Large intestine (tissue), 3 donors: ENCODE measurements around the gene SULT6B1. TPM values are rescaled to one million over a fixed set of nuclear protein-coding genes. Genes with fewer than 3 reads are reported as not detected.

Experiments
- DNase-seq, 2 donors: peaks; one replicate each; pipeline versions ENCODE4 v3.0.0 to v3.0.0-alpha.2; 2013
- H3K27ac ChIP-seq: one replicate; pipeline ENCODE4 v1.5.1; 2013; ENCODE audit warnings: low read length
- H3K27me3 ChIP-seq: 2 replicates; pipeline ENCODE4 v1.6.1; 2013; ENCODE audit warnings: low read length; ENCODE audit not compliant: control insufficient read depth, insufficient read depth
- H3K36me3 ChIP-seq: 2 replicates; pipeline ENCODE4 v1.6.1; 2013; ENCODE audit warnings: low read length; ENCODE audit not compliant: control insufficient read depth, insufficient read depth
- H3K4me1 ChIP-seq: one replicate; pipeline ENCODE4 v1.6.1; 2013; ENCODE audit warnings: low read length; ENCODE audit not compliant: control insufficient read depth, insufficient read depth
- H3K4me3 ChIP-seq: one replicate; pipeline ENCODE4 v1.5.1; 2013; ENCODE audit warnings: low read length
- H3K9me3 ChIP-seq: one replicate; pipeline ENCODE4 v1.6.1; 2013; ENCODE audit warnings: mild to moderate bottlenecking, low read depth, low read length, moderate library complexity; ENCODE audit not compliant: control insufficient read depth
- WGBS: methylation state at CpG from one replicate; pipeline ENCODE4 v1.1.5; 2013; ENCODE audit warnings: low lambda C conversion rate; ENCODE audit not compliant: insufficient coverage; 5-methylcytosine and 5-hydroxymethylcytosine counted together
- polyA plus RNA-seq: library from polyadenylated mRNA; unstranded; fragments of 120-200 nt; gene quantifications from one replicate; pipeline ENCODE4 v1.2.1, GENCODE V29; 2013

The SULT6B1 gene
- polyA plus RNA-seq, 1 donor, result not detected

GRCh38 chr2:37180006-37180639 lies 8.3 kb downstream of the SULT6B1 start:
- Histone ChIP-seq H3K4me1 (no peaks in the 10 kb centered on the region), H3K27ac (no peak overlapping the region), H3K9me3 (no peaks in the 10 kb centered on the region), H3K36me3 (no peaks in the 10 kb centered on the region), H3K27me3 (no peaks in the 10 kb centered on the region), H3K4me3 (no peak overlapping the region)
- no CpG with 5 or more reads among the region's 4 CpGs for WGBS
- no peak for DNase-seq

DNA sequence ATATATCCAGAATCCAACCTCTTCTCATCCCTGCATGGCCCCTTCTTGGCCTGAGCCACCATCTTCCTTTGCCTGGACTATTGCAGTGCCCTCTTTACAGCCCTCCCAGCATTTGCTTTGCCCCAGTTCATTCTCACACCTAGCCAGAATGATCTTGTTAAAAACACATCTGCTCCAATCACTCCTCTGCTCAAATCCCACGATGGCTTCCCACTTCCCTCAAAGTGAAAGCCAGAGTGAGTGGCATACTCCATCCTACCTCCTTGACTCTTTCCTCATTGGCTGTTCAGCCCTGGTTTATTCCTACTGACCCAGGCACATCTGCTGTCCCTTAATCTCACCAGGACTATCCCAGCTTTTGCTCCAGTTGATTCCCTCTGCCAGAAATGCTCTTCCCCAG lies 14.7 kb downstream of the SULT6B1 start:
- Histone ChIP-seq H3K4me3 (no peak overlapping the region), H3K9me3 (no peaks in the 10 kb centered on the region), H3K36me3 (no peaks in the 10 kb centered on the region), H3K27me3 (no peaks in the 10 kb centered on the region), H3K4me1 (no peaks in the 10 kb centered on the region), H3K27ac (no peak overlapping the region)
- no peak for DNase-seq
- WGBS, result no CpG with 5 or more reads among the region's 1 CpG

GRCh38 chr2:37171624-37171950 lies 16.9 kb downstream of the SULT6B1 start:
- H3K9me3 ChIP-seq, result no peaks in the 10 kb centered on the region
- peaks cover 5% of the 10 kb centered on the region for H3K4me1 ChIP-seq
- H3K27ac ChIP-seq, result no peak overlapping the region
- H3K36me3 ChIP-seq, result no peaks in the 10 kb centered on the region
- no peak for DNase-seq
- H3K4me3 ChIP-seq, result no peak overlapping the region
- H3K27me3 ChIP-seq, result no peaks in the 10 kb centered on the region

GRCh38 chr2:37168217-37168981 lies 20.1 kb downstream of the SULT6B1 start:
- H3K4me3 ChIP-seq, result no peak overlapping the region
- H3K36me3 ChIP-seq, result no peaks in the 10 kb centered on the region
- peaks cover 5% of the 10 kb centered on the region for H3K4me1 ChIP-seq
- H3K27me3 ChIP-seq, result no peaks in the 10 kb centered on the region
- DNase-seq, result peak in 1 of 2 donors; percentile 26
- no peak overlapping the region for H3K27ac ChIP-seq
- peaks cover 13% of the 10 kb centered on the region for H3K9me3 ChIP-seq
- 79% methylated on average over 3 of the region's 17 CpGs for WGBS

- Histone ChIP-seq H3K4me1 (peaks cover 5% of the 10 kb centered on the region), H3K4me3 (no peak overlapping the region), H3K36me3 (no peaks in the 10 kb centered on the region), H3K27ac (no peak overlapping the region), H3K27me3 (no peaks in the 10 kb centered on the region), H3K9me3 (peaks cover 13% of the 10 kb centered on the region)
- WGBS, result 60% methylated on average over 1 of the region's 3 CpGs
- DNase-seq, result peak; percentile 16 to 53
Observed at GRCh38 chr2:37167636-37168180, 20.8 kb downstream of the SULT6B1 start.

DNA sequence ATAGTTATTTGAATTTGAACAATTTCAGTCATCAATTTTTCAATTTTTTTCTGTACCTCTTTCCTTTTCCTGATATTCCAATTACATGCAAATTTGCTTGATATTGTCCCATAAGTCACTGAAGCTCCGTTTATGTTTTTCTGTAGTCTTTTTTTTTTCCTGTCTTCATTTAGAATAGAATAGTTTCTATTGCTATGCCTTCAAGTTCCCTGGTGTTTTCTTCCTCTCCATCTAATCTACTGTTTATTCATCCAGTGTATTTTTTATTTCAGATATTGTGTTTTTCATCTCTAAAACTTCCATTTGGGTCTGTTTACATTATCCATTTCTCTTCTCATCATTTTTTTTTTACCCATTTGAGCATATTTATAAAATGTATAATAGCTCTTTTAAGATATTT lies 23.7 kb downstream of the SULT6B1 start:
- peaks cover 5% of the 10 kb centered on the region for H3K4me1 ChIP-seq

GRCh38 chr2:37156857-37157714 lies 31.4 kb downstream of the SULT6B1 start, which contains the start of gene EIF2AK2:
Gene EIF2AK2 (minus strand): TSS chr2:37156980. CDS start chr2:37147806, 9,174 bp downstream.
- Histone ChIP-seq H3K4me3 (peak within 1 kb of the TSS; percentile 83), H3K9me3 (no peaks in the 10 kb centered on the region), H3K4me1 (peaks cover 18% of the 10 kb centered on the region), H3K36me3 (peaks cover 2% of the 10 kb centered on the region), H3K27me3 (no peaks in the 10 kb centered on the region), H3K27ac (peak within 1 kb of the TSS; percentile 94)
- DNase-seq, result peak; percentile 77 to 89
- 33% methylated on average over 1 of the region's 55 CpGs for WGBS

More for the DNA sequence above, 23.7 kb downstream of the SULT6B1 start:
- no peaks in the 10 kb centered on the region for H3K27me3 ChIP-seq
- no CpG with 5 or more reads among the region's 1 CpG for WGBS
- H3K27ac ChIP-seq, result no peak overlapping the region
- peaks cover 13% of the 10 kb centered on the region for H3K9me3 ChIP-seq
- no peak for DNase-seq
- H3K36me3 ChIP-seq, result no peaks in the 10 kb centered on the region
- no peak overlapping the region for H3K4me3 ChIP-seq

- peak; percentile 43 to 82 for DNase-seq
- Histone ChIP-seq H3K4me3 (peak overlapping the region; percentile 83), H3K27ac (peak overlapping the region; percentile 94), H3K27me3 (no peaks in the 10 kb centered on the region), H3K4me1 (peaks cover 18% of the 10 kb centered on the region), H3K36me3 (peaks cover 2% of the 10 kb centered on the region), H3K9me3 (peaks cover 3% of the 10 kb centered on the region)
- no CpG with 5 or more reads among the region's 27 CpGs for WGBS
Observed at GRCh38 chr2:37156071-37156856, 32.2 kb downstream of the SULT6B1 start.

GRCh38 chr2:37154785-37155184 lies 33.7 kb downstream of the SULT6B1 start:
- Histone ChIP-seq H3K36me3 (peaks cover 2% of the 10 kb centered on the region), H3K4me1 (peaks cover 20% of the 10 kb centered on the region), H3K27ac (no peak overlapping the region), H3K9me3 (peaks cover 3% of the 10 kb centered on the region), H3K27me3 (no peaks in the 10 kb centered on the region), H3K4me3 (no peak overlapping the region)
- WGBS, result 100% methylated on average over 1 of the region's 4 CpGs
- no peak for DNase-seq
